ENCODE results near the gene ARID1B. TPM values are rescaled to one million over a fixed set of nuclear protein-coding genes. Genes with fewer than 3 reads are reported as not detected.

Gene ARID1B
- total RNA-seq, 6 experiments from 2014 or later, result 23.2 to 35.3 (median 30.7) TPM

GRCh38 chr6:156925718-156926607 is 148.8 kb downstream of the ARID1B start:
- no peaks in the 10 kb centered on the region for H3K9me3 ChIP-seq
- H3K4me3 ChIP-seq, result no peak overlapping the region
- no peak for TF ChIP-seq POLR2A (IDR thresholded peaks at IDR 0.05)
- TF ChIP-seq, protein P1, sequence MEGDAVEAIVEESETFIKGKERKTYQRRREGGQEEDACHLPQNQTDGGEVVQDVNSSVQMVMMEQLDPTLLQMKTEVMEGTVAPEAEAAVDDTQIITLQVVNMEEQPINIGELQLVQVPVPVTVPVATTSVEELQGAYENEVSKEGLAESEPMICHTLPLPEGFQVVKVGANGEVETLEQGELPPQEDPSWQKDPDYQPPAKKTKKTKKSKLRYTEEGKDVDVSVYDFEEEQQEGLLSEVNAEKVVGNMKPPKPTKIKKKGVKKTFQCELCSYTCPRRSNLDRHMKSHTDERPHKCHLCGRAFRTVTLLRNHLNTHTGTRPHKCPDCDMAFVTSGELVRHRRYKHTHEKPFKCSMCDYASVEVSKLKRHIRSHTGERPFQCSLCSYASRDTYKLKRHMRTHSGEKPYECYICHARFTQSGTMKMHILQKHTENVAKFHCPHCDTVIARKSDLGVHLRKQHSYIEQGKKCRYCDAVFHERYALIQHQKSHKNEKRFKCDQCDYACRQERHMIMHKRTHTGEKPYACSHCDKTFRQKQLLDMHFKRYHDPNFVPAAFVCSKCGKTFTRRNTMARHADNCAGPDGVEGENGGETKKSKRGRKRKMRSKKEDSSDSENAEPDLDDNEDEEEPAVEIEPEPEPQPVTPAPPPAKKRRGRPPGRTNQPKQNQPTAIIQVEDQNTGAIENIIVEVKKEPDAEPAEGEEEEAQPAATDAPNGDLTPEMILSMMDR (IDR thresholded peaks at IDR 0.05), result no peak
- ATAC-seq (no peak), DNase-seq (no peak)
- H3K36me3 ChIP-seq, result no peaks in the 10 kb centered on the region
- H3K4me1 ChIP-seq, result peaks cover 0 to 4% (median 0%) of the 10 kb centered on the region in 4 donors
- no peak overlapping the region for H3K27ac ChIP-seq
- 74% methylated on average over 3 of the region's 3 CpGs for WGBS (ENCODE audit: insufficient coverage, low coverage, low lambda C conversion rate, missing lambda C conversion rate)
- intact Hi-C loops (cut with DNase I), result no loop called here
- no peaks in the 10 kb centered on the region for H3K27me3 ChIP-seq

GRCh38 chr6:156928126-156928525 is 150.9 kb downstream of the ARID1B start:
- peaks cover 0 to 13% (median 4%) of the 10 kb centered on the region in 4 donors for H3K4me1 ChIP-seq
- no peak for TF ChIP-seq POLR2A (IDR thresholded peaks at IDR 0.05)
- TF ChIP-seq, protein P1 (IDR thresholded peaks at IDR 0.05), result no peak
- intact Hi-C loops (cut with DNase I), result no loop called here

GRCh38 chr6:156928972-156929371 is 151.8 kb downstream of the ARID1B start:
- Histone ChIP-seq H3K9me3 (no peaks in the 10 kb centered on the region), H3K4me3 (no peak overlapping the region), H3K36me3 (no peaks in the 10 kb centered on the region), H3K27ac (no peak overlapping the region), H3K4me1 (peaks cover 0 to 21% (median 8%) of the 10 kb centered on the region in 4 donors), H3K27me3 (no peaks in the 10 kb centered on the region)
- DNase-seq, result no peak
- TF ChIP-seq, protein P1 (IDR thresholded peaks at IDR 0.05), result no peak
- no peak for TF ChIP-seq POLR2A (IDR thresholded peaks at IDR 0.05)
- 98% methylated on average over 5 of the region's 5 CpGs for WGBS (ENCODE audit: insufficient coverage, low coverage, low lambda C conversion rate, missing lambda C conversion rate)
- ATAC-seq, result no peak
- intact Hi-C loops (cut with DNase I), result no loop called here

More at GRCh38 chr6:156928126-156928525, 150.9 kb downstream of the ARID1B start:
- WGBS (ENCODE audit: insufficient coverage, low coverage, low lambda C conversion rate, missing lambda C conversion rate), result 76% methylated on average over 4 of the region's 8 CpGs
- no peak overlapping the region for H3K4me3 ChIP-seq
- no peak overlapping the region for H3K27ac ChIP-seq
- H3K27me3 ChIP-seq, result no peaks in the 10 kb centered on the region
- no peaks in the 10 kb centered on the region for H3K9me3 ChIP-seq
- no peaks in the 10 kb centered on the region for H3K36me3 ChIP-seq
- DNase-seq (no peak), ATAC-seq (no peak)

GRCh38 chr6:156931283-156931682 is 154.1 kb downstream of the ARID1B start:
- no peak for ATAC-seq
- DNase-seq, result no peak
- peaks cover 0 to 26% (median 11%) of the 10 kb centered on the region in 4 donors for H3K4me1 ChIP-seq
- 100% methylated on average over 2 of the region's 3 CpGs for WGBS (ENCODE audit: insufficient coverage, low coverage, low lambda C conversion rate, missing lambda C conversion rate)
- TF ChIP-seq, protein P1 (IDR thresholded peaks at IDR 0.05), result no peak
- TF ChIP-seq POLR2A (IDR thresholded peaks at IDR 0.05), result no peak
- no peak overlapping the region for H3K4me3 ChIP-seq
- H3K36me3 ChIP-seq, result no peaks in the 10 kb centered on the region
- H3K27me3 ChIP-seq, result no peaks in the 10 kb centered on the region
- H3K9me3 ChIP-seq, result no peaks in the 10 kb centered on the region
- H3K27ac ChIP-seq, result no peak overlapping the region
- intact Hi-C loops (cut with DNase I), result no loop called here
